Bronchial epithelial cell (primary cell): ENCODE data around the gene SCTR. TPM values are rescaled to one million over a fixed set of nuclear protein-coding genes. Genes with fewer than 3 reads are reported as not detected.
A peak's percentile ranks its signal among the peaks of the same experiment; 100 is the strongest.

Experiments used
- DNase-seq: peaks from one replicate; pipeline ENCODE4 v3.0.0-alpha.2; 2010; ENCODE audit warnings: low read depth
- FAIRE-seq: peaks from 2 replicates; lab custom pipeline; 2011; peaks lifted over from hg19 to GRCh38; lab: Jason Lieb, UNC
- H3K27me3 ChIP-seq: 2 replicates; pipeline ENCODE4 v1.5.1; 2011; ENCODE audit warnings: low read length; ENCODE audit not compliant: control insufficient read depth, insufficient read depth
- H3K36me3 ChIP-seq: 2 replicates; pipeline ENCODE4 v1.5.1; 2011; ENCODE audit warnings: low read length; ENCODE audit not compliant: control insufficient read depth, insufficient read depth
- H3K4me3 ChIP-seq: 2 replicates; pipeline ENCODE4 v1.5.1; 2011; ENCODE audit warnings: mild to moderate bottlenecking, low read depth, low read length, control low read depth
- total RNA-seq: library from RNA; depleted of rRNA; stranded (reverse); fragments of >200 nt; gene quantifications from 2 replicates; pipeline ENCODE4 v1.2.1, GENCODE V29; 2014
- TF ChIP-seq, protein P1 (sequence below): IDR thresholded peaks from 2 replicates; pipeline ENCODE4 v1.5.1; 2011; ENCODE audit warnings: mild to moderate bottlenecking, moderate library complexity, low read length, control low read depth, inconsistent platforms; ENCODE audit not compliant: insufficient read depth, severe bottlenecking

Gene SCTR
- total RNA-seq, 1 donor from 2014 or later, result not detected

DNA sequence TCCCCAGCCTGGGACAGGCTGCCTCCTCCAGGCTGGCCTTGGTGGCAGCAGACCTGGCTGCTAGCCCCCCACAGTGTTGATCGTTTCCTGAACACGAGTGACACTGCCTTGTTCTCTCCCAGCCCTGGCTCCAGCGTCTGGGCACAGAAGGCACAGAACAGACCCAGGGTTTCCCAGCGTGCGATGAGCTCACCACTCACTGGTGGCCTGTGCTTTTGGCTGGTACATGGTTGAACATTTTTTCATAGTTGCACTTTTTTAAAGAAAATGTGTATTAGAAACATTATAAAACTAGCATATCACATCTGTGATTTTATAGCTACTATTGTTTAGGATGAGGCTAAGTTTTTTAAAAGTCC, 40.9 kb downstream of the SCTR start:
- FAIRE-seq (no peak), DNase-seq (no peak)
- TF ChIP-seq, protein P1, sequence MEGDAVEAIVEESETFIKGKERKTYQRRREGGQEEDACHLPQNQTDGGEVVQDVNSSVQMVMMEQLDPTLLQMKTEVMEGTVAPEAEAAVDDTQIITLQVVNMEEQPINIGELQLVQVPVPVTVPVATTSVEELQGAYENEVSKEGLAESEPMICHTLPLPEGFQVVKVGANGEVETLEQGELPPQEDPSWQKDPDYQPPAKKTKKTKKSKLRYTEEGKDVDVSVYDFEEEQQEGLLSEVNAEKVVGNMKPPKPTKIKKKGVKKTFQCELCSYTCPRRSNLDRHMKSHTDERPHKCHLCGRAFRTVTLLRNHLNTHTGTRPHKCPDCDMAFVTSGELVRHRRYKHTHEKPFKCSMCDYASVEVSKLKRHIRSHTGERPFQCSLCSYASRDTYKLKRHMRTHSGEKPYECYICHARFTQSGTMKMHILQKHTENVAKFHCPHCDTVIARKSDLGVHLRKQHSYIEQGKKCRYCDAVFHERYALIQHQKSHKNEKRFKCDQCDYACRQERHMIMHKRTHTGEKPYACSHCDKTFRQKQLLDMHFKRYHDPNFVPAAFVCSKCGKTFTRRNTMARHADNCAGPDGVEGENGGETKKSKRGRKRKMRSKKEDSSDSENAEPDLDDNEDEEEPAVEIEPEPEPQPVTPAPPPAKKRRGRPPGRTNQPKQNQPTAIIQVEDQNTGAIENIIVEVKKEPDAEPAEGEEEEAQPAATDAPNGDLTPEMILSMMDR, result no peak
- Histone ChIP-seq H3K27me3 (no peaks in the 10 kb centered on the region), H3K4me3 (no peak overlapping the region), H3K36me3 (no peaks in the 10 kb centered on the region)

DNA sequence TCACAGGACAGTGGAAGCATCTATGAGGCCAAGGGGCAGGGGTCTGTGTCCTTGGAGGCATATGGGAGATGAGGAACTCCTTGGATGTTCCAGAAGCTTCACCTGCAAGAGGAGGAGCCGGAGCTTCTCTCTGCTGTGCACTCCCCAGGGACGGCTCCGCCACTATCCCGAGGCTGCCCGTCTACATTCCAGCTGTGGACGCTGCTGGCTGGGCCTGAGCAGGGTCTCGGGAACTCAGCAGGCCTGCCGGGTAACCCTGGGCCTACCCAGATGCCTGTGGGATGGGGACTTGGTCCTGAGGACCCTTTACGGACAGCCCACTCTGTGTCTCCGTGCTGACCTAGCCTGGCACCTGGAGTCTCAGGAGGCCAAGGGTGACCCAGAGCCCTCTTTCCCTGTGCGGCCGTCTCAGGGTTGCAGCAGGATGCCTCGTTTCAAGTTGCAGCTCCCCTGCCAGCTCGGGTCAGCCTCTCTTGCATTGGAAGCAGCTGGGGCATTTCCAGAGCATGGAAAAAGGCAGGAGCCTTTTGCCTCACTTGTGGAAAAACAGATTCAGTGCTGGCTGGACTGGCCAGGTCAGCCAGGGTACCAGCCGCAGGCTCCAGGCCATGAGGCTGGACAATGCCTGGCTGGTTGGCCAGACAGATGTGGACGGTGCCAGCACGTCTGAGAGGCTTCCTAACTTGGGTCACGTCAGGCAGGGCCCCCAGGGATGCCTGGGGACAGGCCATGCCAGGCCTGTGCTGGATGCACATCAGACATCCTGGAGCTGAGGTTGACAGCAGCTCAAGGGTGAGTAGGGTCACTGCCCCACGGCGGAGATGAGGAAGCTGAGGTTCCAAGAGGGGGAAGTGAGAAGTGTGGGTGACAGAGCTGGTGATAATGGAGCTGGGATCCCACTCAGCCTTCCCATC, 41.5 kb downstream of the SCTR start:
- no peaks in the 10 kb centered on the region for H3K36me3 ChIP-seq
- FAIRE-seq (no peak), DNase-seq (no peak)
- no peaks in the 10 kb centered on the region for H3K27me3 ChIP-seq
- TF ChIP-seq, protein P1, result no peak
- H3K4me3 ChIP-seq, result no peak overlapping the region

DNA sequence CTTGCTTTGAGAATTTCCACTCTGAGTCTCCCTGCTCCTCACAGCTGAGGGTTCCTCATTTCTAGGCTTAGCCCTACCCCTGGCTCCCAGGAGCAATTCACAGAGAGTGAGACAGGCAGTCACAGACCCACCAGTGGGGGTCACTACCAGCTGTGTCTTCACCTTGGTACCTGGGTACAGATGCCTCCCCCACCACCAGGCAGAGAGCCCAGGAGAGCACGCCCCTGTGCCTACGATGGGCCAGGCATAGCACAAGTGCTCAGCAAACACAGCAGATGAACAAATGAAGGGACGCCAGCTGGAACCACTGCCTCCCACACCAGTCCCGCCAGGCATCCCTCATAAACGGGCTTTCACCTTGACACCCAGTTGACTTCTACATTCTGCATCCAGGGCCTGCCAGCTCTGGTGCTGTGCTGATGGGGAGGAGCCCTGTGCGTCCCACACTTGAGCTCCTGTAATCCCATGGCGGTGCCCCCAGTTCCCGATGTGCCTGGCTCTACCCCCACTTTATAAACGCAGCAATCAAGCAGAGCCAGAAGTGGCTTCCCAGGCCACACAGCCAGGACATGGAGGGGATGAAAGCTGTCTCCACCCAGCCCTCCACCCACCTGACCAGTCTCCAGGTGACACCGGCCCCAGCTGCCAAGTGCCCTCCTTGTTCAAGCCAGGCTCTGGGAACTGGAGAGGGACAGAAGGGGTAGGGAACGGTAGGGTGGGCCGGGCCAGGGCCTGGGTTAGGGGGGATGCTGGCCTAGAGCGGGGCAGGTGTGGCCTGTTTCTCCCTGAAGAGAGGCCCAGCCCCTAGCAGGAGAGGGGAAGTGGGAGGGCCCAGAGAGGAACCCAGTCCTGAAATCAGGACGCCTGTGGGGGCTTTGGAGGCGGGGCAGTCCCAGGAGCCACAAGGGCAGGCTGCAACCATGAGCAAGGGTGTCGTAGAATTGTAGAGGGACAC, 42.5 kb downstream of the SCTR start:
- Histone ChIP-seq H3K27me3 (no peaks in the 10 kb centered on the region), H3K36me3 (no peaks in the 10 kb centered on the region), H3K4me3 (no peak overlapping the region)
- peak; percentile 23 for FAIRE-seq
- TF ChIP-seq, protein P1, result no peak
- DNase-seq, result no peak

DNA sequence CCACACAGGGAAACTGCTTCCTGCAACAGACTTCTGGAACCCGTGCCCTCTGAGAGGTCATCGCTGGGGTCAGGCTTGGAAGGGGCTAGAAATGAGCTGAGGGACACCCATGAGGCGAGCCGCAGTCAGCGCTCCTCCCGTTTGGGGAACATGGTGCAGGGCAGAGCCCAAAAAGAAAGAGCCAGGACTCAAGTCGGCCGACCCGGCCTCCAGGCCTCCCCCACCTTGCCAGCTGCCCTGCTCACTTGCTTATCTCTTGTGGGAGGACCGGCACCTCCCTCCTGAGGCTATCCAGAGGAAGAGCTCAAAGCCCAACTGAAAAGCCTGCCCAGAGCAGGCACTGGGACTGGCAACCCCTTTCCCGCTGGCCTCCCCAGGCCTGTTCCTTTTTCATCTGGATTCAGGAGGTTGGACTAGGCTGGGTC, 43.6 kb downstream of the SCTR start:
- Histone ChIP-seq H3K27me3 (no peaks in the 10 kb centered on the region), H3K36me3 (no peaks in the 10 kb centered on the region), H3K4me3 (no peak overlapping the region)
- TF ChIP-seq, protein P1, result no peak
- FAIRE-seq (no peak), DNase-seq (no peak)

DNA sequence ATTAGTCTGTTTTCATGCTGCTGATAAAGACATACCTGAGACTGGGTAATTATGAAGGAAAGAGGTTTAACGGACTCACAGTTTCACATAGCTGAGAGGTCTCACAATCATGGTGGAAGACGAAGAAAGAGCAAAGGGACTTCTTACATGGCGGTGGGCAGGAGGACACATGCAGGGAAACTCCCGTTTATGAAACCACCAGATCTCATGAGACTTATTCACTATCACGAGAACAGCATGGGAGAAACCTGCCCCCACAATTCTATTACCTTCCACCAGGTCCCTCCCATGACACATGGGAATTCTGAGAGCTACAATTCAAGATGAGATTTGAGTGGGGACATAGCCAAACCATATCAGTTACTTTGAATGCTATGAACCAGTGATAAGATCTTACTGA, 44.1 kb downstream of the SCTR start:
- FAIRE-seq, result no peak
- TF ChIP-seq, protein P1, result no peak
- H3K4me3 ChIP-seq, result no peak overlapping the region
- DNase-seq, result no peak
- H3K27me3 ChIP-seq, result no peaks in the 10 kb centered on the region
- no peaks in the 10 kb centered on the region for H3K36me3 ChIP-seq
